Measurements from ENCODE around the gene MCM5. TPM values are rescaled to one million over a fixed set of nuclear protein-coding genes. Genes with fewer than 3 reads are reported as not detected.

The MCM5 gene
- total and polyA plus RNA-seq, 4 donors: 6.7 to 104 (median 8.8) TPM

DNA sequence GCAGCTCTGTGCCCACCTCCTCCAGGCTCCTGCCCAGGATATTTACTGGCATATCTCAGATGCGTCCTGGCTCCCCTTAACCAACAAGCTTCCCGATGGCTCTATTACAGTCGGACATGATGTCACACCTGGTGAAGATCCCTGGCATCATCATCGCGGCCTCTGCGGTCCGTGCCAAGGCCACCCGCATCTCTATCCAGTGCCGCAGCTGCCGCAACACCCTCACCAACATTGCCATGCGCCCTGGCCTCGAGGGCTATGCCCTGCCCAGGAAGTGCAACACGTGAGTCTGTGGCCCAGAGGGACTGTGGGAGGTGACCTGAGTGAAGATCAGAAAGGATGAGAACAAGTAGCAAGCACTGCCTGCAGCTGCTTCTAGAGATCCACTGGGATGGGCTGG is 6.5 kb downstream of the MCM5 start (continued):
- TF ChIP-seq, protein P1, sequence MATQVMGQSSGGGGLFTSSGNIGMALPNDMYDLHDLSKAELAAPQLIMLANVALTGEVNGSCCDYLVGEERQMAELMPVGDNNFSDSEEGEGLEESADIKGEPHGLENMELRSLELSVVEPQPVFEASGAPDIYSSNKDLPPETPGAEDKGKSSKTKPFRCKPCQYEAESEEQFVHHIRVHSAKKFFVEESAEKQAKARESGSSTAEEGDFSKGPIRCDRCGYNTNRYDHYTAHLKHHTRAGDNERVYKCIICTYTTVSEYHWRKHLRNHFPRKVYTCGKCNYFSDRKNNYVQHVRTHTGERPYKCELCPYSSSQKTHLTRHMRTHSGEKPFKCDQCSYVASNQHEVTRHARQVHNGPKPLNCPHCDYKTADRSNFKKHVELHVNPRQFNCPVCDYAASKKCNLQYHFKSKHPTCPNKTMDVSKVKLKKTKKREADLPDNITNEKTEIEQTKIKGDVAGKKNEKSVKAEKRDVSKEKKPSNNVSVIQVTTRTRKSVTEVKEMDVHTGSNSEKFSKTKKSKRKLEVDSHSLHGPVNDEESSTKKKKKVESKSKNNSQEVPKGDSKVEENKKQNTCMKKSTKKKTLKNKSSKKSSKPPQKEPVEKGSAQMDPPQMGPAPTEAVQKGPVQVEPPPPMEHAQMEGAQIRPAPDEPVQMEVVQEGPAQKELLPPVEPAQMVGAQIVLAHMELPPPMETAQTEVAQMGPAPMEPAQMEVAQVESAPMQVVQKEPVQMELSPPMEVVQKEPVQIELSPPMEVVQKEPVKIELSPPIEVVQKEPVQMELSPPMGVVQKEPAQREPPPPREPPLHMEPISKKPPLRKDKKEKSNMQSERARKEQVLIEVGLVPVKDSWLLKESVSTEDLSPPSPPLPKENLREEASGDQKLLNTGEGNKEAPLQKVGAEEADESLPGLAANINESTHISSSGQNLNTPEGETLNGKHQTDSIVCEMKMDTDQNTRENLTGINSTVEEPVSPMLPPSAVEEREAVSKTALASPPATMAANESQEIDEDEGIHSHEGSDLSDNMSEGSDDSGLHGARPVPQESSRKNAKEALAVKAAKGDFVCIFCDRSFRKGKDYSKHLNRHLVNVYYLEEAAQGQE (IDR thresholded peaks at IDR 0.05): no peak
- no peak for TF ChIP-seq TAF1 (conservative IDR thresholded peaks at IDR 0.05)
- TF ChIP-seq, protein P2, sequence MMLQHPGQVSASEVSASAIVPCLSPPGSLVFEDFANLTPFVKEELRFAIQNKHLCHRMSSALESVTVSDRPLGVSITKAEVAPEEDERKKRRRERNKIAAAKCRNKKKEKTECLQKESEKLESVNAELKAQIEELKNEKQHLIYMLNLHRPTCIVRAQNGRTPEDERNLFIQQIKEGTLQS (IDR thresholded peaks at IDR 0.05): no peak

DNA sequence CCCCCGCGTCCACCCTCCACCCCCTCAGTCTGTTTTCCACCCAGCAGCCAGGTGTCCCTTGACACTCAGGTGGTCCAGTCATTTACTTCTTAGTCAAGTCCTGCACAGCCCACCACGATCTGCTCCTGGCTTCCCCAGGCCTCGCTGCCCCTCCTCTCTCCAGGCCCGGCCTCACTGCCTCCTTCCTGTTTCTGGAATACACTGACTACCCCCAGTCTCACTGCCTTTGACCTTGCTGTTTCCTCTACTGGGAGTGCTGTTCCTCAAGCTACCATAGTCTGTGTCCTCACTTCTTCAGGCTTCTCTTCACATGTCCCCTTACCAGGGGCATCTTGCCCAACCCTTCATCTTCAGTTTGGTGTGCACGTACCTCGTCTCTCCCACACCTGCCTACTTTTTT is 7.4 kb downstream of the MCM5 start:
- peaks cover 1 to 49% (median 13%) of the 10 kb centered on the region in 4 donors for H3K36me3 ChIP-seq (ENCODE audit: control insufficient read depth in 4 of 4, insufficient read depth in 3 of 4, low read depth in 1 of 4, low read length in 3 of 4)

More for the DNA sequence above, 7.4 kb downstream of the MCM5 start:
- Histone ChIP-seq H3K9me3 (ENCODE audit: control insufficient read depth in 4 of 4, low read length in 3 of 4) (no peaks in the 10 kb centered on the region), H3K4me3 (ENCODE audit: low read depth in 1 of 3, low read length in 3 of 3) (no peak overlapping the region), H3K9ac (ENCODE audit: low read depth in 1 of 2, low read length in 2 of 2) (no peak overlapping the region), H3K27ac (ENCODE audit: low read depth in 1 of 2, low read length in 2 of 2) (no peak overlapping the region), H3K27me3 (ENCODE audit: control insufficient read depth in 4 of 4, insufficient read depth in 4 of 4, low read length in 3 of 4) (no peaks in the 10 kb centered on the region), H3K4me1 (ENCODE audit: control insufficient read depth in 4 of 4, insufficient read depth in 4 of 4, low read length in 3 of 4) (peaks cover 0 to 2% (median 0%) of the 10 kb centered on the region in 4 donors)
- TF ChIP-seq NR2F2 (IDR thresholded peaks at IDR 0.05) (no peak), EGR1 (IDR thresholded peaks at IDR 0.05; ENCODE audit: low read depth in 2 of 2) (no peak), GABPA (IDR thresholded peaks at IDR 0.05 in 1 of 2, conservative IDR thresholded peaks at IDR 0.05 in 1 of 2) (no peak), FOXA2 (IDR thresholded peaks at IDR 0.05) (no peak), SP1 (IDR thresholded peaks at IDR 0.05) (no peak), HNF4A (conservative IDR thresholded peaks at IDR 0.05) (no peak), RXRA (IDR thresholded peaks at IDR 0.05) (no peak)
- TF ChIP-seq, protein P1 (IDR thresholded peaks at IDR 0.05): no peak
- TF ChIP-seq, protein P3, sequence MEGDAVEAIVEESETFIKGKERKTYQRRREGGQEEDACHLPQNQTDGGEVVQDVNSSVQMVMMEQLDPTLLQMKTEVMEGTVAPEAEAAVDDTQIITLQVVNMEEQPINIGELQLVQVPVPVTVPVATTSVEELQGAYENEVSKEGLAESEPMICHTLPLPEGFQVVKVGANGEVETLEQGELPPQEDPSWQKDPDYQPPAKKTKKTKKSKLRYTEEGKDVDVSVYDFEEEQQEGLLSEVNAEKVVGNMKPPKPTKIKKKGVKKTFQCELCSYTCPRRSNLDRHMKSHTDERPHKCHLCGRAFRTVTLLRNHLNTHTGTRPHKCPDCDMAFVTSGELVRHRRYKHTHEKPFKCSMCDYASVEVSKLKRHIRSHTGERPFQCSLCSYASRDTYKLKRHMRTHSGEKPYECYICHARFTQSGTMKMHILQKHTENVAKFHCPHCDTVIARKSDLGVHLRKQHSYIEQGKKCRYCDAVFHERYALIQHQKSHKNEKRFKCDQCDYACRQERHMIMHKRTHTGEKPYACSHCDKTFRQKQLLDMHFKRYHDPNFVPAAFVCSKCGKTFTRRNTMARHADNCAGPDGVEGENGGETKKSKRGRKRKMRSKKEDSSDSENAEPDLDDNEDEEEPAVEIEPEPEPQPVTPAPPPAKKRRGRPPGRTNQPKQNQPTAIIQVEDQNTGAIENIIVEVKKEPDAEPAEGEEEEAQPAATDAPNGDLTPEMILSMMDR (IDR thresholded peaks at IDR 0.05; ENCODE audit: low read depth, low read length, missing input control): no peak
- TF ChIP-seq, protein P4, sequence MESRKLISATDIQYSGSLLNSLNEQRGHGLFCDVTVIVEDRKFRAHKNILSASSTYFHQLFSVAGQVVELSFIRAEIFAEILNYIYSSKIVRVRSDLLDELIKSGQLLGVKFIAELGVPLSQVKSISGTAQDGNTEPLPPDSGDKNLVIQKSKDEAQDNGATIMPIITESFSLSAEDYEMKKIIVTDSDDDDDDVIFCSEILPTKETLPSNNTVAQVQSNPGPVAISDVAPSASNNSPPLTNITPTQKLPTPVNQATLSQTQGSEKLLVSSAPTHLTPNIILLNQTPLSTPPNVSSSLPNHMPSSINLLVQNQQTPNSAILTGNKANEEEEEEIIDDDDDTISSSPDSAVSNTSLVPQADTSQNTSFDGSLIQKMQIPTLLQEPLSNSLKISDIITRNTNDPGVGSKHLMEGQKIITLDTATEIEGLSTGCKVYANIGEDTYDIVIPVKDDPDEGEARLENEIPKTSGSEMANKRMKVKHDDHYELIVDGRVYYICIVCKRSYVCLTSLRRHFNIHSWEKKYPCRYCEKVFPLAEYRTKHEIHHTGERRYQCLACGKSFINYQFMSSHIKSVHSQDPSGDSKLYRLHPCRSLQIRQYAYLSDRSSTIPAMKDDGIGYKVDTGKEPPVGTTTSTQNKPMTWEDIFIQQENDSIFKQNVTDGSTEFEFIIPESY (IDR thresholded peaks at IDR 0.05): no peak
- no peak for DNase-seq (ENCODE audit: low spot score)
- 84% methylated on average over 7 of the region's 7 CpGs for WGBS

All from liver (tissue), 9 donors.